Gastroesophageal sphincter (tissue), 3 donors: ENCODE data around the gene OR10H3.

Source experiments
- CTCF ChIP-seq, 4 experiments: fragments of 200-600 bp in 2 of 4; fragments of 450-650 bp in 2 of 4; sonication (generic) in 1 of 4; IDR thresholded peaks; one replicate each; pipeline ENCODE4 v1.5.1; 2017 to 2019; ENCODE audit warnings: antibody characterized with exemption in 4 of 4, mild to moderate bottlenecking in 2 of 4, moderate library complexity in 2 of 4
- EP300 ChIP-seq: sonication (generic); formaldehyde crosslinking; IDR thresholded peaks from one replicate; pipeline ENCODE4 v1.6.1; 2017; ENCODE audit warnings: antibody characterized with exemption, mild to moderate bottlenecking
- POLR2A ChIP-seq, 2 donors: fragments of 450-650 bp; IDR thresholded peaks; one replicate each; pipeline ENCODE4 v1.6.1; 2017; ENCODE audit warnings: antibody characterized with exemption in 2 of 2, mild to moderate bottlenecking in 2 of 2, moderate library complexity in 1 of 2

- TF ChIP-seq CTCF (IDR thresholded peaks at IDR 0.05), result no peak
- TF ChIP-seq POLR2A (IDR thresholded peaks at IDR 0.05), result no peak
- TF ChIP-seq EP300, result no peak
Observed at GRCh38 chr19:15714638-15715037, 23.1 kb upstream of the OR10H3 start.
